GM06990 (cell line): Measurements from ENCODE around the gene YWHAG.

Experiments
- DNase-seq: peaks from one replicate; pipeline ENCODE4 v3.0.0-alpha.2; 2011; ENCODE audit not compliant: insufficient read length; ENCODE audit errors: extremely low read depth
- H3K27me3 ChIP-seq: replicated peaks from 2 replicates; pipeline ENCODE4 v1.6.0; 2011; ENCODE audit warnings: low read length; ENCODE audit not compliant: control insufficient read depth, insufficient read depth
- H3K36me3 ChIP-seq: 2 replicates; pipeline ENCODE4 v1.5.1; 2011; ENCODE audit warnings: low read length; ENCODE audit not compliant: control insufficient read depth, insufficient read depth
- H3K4me3 ChIP-seq: replicated peaks from 2 replicates; pipeline ENCODE4 v1.5.1; 2011; ENCODE audit warnings: low read depth, mild to moderate bottlenecking, control low read depth, low read length
- TF ChIP-seq, protein P1 (sequence below): IDR thresholded peaks from 2 replicates; pipeline ENCODE4 v1.5.1; 2011; ENCODE audit warnings: low read length, control low read depth, mild to moderate bottlenecking, inconsistent platforms; ENCODE audit not compliant: insufficient read depth, poor library complexity, severe bottlenecking

The YWHAG gene

DNA sequence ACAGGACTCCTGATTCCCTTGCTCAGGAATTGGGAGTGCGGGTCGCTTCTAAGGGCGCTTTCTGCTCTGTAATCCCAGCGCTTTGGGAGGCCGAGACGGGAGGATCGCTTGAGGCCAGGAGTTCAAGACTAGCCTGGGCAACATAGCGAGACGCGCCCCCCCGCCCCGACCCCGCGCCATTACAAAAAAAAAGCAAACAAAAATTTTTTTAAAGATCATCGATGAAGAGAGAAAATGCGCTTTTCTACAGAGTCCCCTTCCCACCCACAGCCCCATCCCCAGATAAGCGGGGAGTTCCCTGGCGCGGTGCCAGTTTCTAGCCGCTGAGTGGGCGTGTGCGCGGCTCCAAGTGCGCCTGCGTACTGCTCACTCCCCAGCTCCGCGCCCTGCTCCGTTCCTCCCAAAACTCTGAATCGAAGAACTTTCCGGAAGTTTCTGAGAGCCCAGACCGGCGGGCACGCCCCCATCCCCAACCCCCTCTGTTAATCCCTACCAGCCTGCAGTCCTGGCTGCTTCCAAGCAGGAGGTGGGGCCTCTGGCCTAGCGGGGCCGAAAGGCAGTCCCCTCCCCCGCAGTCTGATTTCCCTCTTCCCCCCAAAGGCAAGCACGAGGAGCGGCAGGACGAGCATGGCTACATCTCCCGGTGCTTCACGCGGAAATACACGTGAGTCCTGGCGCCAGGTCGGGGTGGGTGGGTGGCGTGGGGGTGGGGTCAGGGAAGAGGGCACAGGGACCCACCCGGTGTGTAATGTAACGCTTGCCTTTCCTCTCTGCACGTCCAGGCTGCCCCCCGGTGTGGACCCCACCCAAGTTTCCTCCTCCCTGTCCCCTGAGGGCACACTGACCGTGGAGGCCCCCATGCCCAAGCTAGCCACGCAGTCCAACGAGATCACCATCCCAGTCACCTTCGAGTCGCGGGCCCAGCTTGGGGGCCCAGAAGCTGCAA, 55.3 kb downstream of the YWHAG start:
- Histone ChIP-seq H3K36me3 (no peaks in the 10 kb centered on the region), H3K4me3 (peak overlapping the region; percentile 66), H3K27me3 (no peaks in the 10 kb centered on the region)
- peak; percentile 78 for DNase-seq
- TF ChIP-seq, protein P1, sequence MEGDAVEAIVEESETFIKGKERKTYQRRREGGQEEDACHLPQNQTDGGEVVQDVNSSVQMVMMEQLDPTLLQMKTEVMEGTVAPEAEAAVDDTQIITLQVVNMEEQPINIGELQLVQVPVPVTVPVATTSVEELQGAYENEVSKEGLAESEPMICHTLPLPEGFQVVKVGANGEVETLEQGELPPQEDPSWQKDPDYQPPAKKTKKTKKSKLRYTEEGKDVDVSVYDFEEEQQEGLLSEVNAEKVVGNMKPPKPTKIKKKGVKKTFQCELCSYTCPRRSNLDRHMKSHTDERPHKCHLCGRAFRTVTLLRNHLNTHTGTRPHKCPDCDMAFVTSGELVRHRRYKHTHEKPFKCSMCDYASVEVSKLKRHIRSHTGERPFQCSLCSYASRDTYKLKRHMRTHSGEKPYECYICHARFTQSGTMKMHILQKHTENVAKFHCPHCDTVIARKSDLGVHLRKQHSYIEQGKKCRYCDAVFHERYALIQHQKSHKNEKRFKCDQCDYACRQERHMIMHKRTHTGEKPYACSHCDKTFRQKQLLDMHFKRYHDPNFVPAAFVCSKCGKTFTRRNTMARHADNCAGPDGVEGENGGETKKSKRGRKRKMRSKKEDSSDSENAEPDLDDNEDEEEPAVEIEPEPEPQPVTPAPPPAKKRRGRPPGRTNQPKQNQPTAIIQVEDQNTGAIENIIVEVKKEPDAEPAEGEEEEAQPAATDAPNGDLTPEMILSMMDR: no peak

DNA sequence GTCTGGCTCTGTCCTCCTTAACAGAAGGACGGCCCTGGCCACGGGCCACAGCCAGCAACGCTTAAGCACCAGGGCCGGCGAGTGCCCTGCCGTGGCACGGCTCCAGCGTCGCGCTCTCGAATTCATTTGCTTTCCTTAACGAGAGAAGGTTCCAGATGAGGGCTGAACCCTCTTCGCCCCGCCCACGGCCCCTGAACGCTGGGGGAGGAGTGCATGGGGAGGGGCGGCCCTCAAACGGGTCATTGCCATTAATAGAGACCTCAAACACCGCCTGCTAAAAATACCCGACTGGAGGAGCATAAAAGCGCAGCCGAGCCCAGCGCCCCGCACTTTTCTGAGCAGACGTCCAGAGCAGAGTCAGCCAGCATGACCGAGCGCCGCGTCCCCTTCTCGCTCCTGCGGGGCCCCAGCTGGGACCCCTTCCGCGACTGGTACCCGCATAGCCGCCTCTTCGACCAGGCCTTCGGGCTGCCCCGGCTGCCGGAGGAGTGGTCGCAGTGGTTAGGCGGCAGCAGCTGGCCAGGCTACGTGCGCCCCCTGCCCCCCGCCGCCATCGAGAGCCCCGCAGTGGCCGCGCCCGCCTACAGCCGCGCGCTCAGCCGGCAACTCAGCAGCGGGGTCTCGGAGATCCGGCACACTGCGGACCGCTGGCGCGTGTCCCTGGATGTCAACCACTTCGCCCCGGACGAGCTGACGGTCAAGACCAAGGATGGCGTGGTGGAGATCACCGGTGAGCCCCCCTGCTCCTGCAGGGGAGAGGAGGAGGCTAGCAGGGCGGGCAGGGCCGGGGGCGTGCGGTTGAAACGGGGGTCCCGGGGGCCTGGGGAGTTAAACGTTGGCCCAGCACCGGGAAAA, 56.2 kb downstream of the YWHAG start, which contains the start of gene HSPB1:
TSS of gene HSPB1 (plus strand) at position 327 of the 855 bp plus-strand sequence. CDS start at position 367, 40 bp downstream.
- Histone ChIP-seq H3K4me3 (peak within 1 kb of the TSS; percentile 66), H3K36me3 (no peaks in the 10 kb centered on the region), H3K27me3 (no peaks in the 10 kb centered on the region)
- DNase-seq: peak; percentile 88
- TF ChIP-seq, protein P1: no peak

DNA sequence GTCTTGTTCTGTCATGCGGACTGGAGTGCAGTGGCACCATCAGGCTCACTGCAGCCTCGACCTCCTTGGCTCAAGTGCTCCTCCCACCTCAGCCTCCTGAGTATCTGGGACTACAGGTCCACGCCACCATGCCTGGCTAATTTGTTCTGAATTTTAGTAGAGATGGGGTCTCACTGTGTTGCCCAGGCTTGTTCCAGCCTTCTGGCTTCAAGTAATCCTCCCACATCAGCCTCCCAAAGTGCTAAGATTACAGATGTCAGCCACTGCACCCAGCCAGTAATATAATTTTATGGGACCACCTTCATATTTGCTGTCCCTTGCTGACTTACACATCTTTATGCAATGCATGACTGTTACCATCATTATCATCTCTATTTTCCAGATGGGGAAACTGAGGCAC, 57.8 kb downstream of the YWHAG start:
- H3K4me3 ChIP-seq: no peak overlapping the region
- DNase-seq: no peak
- H3K27me3 ChIP-seq: no peaks in the 10 kb centered on the region
- no peaks in the 10 kb centered on the region for H3K36me3 ChIP-seq
- TF ChIP-seq, protein P1: no peak

DNA sequence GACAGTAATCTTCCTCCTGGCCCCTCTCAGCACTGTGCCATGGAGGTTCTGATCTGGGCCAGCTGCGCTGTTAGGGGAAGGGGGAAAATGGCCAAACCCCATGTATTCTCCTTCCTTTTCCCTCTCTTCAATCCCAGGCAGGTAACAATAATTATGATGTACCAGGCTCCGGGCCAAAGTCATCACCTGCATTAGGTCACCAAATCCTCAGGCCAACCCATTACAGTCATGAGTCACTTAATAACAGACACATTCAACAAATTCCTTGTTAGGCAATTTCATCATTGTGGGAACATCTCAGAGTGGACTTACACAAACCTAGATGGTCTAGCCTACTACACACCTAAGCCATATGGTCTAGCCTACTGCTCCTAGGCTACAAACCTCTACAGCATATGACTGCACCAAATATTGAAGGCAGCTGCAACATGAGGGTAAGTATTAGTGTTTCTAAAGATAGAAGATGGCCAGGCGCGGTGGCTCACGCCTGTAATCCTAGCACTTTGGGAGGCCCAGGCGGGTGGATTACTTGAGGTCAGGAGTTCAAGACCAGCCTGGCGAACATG, 58.5 kb downstream of the YWHAG start:
- TF ChIP-seq, protein P1: no peak
- Histone ChIP-seq H3K4me3 (no peak overlapping the region), H3K27me3 (no peaks in the 10 kb centered on the region), H3K36me3 (no peaks in the 10 kb centered on the region)
- no peak for DNase-seq
